ENCODE data around the gene PSD2. TPM values are rescaled to one million over a fixed set of nuclear protein-coding genes. Genes with fewer than 3 reads are reported as not detected.

Gene PSD2
- total RNA-seq, 1 experiment from 2014 or later: 2.0 TPM

DNA sequence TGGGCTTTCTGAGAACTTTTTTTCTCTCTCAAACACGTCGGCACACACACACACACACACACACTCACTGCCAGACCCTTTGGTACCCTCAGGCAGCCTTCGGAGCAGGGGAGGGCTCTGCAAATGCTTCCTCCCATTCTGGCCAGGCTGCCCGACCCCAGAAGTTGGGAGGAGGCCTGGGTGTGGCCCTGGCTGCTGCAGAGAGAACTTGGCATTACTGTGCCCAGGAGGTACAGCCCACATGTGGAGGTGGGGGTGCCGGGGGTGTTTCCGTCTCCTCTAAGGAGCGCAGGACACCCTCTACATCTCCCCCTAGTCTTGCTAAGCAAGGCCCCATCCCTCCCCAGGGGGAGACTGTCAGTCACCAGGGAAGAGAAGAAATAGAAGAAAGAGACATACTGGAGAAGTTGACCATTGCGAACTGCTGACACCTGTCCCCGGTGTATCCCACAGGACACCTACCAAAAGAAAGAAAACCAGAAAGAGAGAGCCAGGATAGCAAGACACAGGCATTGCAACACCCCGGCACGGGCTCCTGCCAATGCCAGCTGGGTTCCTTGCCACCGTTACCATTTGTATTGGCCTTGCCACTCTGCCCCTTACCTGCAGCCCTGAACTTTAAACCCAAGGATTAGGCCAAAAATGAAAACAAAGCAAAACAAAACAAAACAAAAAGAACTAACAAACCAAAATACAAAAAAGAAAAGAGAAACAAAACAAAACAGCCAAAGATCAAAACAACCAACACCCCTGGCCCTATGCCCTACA is 69.3 kb downstream of the PSD2 start:
- DNase-seq (ENCODE audit: low spot score): no peak
- in situ Hi-C loops (cut with HindIII; ENCODE audit: low sequenced_read_pairs): no loop called here

DNA sequence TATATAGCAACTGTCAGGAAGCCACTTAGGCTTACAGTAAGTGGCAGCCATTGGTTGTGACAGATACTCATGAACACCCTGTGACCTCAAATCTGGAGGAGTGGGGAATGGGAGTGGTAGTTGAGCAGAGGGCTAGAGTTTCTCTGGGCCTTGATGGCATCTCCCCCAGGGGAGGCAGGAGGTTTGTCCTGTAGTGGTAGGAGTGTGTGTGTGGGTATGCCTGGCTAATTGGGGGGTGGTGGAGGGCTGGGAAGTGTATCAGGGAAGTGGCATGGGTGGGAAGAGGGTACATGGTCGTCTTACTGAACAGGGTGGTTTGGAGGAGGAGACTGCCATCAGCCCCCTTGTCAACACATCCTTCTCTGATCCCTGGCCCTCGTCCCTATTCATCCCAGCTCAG is 71.5 kb downstream of the PSD2 start:
- no peak for DNase-seq (ENCODE audit: low spot score)
- in situ Hi-C loops (cut with HindIII; ENCODE audit: low sequenced_read_pairs): no loop called here

DNA sequence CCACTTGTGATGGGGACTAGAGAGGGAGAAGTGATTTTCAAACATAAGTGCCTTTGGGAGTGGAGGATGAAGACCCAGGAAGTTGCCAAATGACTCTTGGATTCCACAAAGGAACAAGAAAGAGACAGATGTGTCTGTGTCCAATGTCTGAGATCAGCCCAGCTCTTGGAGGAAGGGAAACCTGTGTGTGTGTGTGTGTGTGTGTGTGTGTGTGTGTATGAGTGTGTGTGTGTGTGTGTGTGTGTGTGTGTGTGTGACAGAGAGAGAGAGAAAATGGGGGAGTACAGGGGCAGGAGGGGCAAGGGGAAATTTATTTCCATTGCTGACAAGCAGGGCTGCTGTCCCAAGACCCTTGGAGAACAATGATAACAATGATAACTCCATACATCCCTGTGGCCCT is 72.0 kb downstream of the PSD2 start:
- in situ Hi-C loops (cut with HindIII; ENCODE audit: low sequenced_read_pairs): no loop called here
- no peak for DNase-seq (ENCODE audit: low spot score)

DNA sequence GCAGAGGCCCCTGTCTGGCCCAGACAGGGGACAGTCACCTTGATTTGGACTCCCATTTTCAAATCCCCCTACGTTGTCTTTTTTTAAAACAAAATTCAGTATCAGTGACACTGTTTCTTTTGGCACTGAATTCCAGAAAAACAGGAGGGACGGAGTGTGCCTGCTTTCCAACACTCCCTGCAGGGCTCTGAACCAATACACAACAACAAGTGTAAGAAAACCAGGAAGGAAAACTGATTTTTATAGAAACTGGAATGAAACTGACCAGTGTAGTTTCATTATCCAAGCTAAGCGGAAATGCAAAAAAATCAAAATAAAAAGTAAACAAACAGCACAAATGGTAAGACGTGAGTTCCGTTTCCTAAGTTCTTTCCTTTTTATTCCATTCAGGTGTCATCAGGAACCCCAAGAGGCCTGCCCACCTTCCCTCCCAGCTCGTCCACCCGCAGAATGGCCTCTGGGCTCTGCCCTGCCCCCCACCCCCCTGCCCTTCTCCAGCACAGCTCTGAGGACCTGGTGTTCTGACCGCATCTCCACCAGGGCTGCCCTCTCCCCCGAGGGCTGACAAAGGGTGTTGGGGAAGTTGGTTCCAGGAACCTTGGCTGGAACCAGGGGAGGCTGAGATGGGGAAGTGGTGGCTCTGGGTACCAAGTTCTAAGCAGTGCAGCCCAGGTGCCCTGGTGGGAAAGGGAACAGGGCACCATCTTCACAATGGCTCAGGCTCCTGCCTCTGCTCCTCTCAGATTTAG is 73.6 kb downstream of the PSD2 start:
- in situ Hi-C loops (cut with HindIII; ENCODE audit: low sequenced_read_pairs): no loop called here
- peak; percentile 53 for DNase-seq (ENCODE audit: low spot score)

DNA sequence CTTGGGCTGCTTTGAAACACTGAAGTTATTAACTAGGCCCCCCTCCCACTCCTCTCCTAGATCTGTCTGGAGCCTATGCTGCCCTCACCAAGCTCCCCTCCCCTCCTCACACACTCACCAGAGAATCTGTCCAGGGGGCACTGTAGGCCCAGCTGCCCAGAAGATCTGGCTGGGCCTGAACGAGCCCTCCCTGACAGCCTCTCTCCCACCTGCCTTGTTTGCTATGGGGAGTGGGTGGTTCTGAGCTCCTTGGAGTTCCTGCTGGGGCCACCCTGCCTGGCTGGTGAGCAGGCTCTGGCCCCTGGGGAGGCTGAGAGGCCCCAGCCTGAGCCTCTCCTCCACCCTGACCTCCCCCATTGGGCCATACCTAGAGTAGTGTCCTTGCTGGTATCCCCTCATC is 75.1 kb downstream of the PSD2 start:
- in situ Hi-C loops (cut with HindIII; ENCODE audit: low sequenced_read_pairs): no loop called here
- no peak for DNase-seq (ENCODE audit: low spot score)

DNA sequence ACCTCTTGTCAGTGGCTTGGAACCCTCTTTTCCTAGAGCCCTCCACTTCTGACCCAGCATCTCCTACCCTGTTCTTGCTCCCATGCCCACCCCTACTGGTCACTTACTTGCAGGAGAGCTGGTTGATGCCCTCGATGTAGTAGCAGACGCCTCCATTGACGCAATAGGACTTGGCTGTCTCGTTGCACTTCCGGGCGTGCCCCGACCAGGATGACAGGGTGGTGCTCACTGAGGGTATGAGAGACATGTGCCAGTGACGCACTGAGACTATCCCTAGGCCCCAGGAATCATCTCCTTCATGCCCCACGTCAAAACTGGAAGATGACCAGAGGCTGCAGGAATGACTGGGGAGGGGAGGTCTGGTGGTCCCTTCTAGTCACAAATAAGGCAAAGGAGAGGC is 76.0 kb downstream of the PSD2 start:
- DNase-seq (ENCODE audit: low spot score): no peak
- in situ Hi-C loops (cut with HindIII; ENCODE audit: low sequenced_read_pairs): no loop called here

DNA sequence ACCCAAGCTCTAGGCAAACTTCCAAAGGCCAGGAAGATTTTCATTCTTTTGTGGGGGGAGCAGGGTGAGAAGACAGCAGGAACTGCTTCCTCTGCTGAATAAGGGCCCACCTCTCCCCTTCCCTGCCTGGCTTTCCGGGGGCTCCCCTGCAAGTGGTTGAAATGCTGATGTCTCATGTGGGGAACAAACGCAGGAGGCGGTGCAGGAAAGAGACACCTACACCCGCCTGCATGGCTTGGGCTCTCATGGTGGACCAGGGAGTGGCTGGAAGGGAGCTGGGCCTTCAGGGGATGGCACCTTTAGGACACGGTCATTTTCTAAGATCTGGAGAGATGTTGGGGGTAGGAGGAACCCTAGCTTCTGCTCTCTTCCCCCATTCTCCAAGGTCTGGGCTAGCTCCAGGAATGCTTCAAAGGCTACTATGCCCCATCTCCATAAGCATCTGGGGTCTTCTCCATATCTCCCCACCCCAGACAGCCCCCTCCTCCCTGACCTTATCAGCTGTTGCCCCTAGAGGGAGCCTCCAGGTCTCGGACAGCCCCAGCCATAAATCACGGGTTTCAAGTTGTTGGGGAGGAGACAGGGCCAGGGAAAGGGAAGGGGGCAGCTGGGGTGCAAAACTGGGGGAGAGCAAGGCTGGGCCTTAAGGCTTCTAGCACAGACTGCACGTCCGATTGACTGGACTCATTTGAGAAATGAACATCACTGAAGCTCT is 76.6 kb downstream of the PSD2 start:
- DNase-seq (ENCODE audit: low spot score): no peak
- in situ Hi-C loops (cut with HindIII; ENCODE audit: low sequenced_read_pairs): no loop called here

DNA sequence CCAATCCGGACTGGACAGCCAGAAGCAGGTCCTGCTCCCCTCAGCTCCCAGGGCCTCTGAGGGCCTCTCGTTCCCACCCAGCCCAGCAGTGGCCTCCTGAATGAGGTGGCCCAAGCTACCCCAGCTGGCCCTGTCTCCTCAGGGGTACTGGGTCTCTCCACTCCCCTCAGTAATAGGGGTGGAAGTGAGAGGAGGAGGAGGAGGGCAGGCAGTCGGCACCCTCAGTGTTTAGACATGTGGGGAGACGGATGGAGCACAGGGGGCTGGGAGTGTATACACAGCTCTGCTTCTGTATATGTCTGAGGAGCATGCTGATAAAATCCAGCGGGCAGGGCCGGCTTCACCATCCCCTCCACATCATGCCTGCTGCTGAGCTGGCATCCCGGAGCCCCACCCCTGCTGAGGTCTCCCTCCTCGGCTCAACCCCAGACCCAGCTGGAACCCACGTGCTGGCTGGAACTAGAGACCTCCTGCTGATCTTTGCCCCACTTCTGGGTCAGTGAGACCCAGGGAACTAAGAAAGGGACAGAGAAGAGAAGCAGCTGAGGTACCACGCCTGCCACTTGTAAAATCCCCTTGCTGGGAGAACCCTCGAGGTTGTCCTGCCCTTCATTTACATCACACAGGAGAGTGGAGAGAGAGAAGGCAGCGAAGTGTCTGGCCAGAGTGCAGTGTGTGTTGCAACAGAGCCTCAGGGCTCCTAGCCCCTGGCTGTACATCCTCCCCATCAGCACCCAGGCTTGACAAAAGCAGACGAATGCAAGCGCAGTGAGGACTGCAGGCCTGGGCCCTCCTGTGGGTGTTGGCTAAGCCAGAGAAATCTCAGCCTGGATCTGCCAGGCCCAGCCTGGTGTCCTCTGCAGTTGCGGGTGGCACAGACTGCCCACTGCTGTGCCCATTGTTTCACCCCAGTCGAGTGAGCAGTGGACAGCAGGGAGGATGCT is 77.5 kb downstream of the PSD2 start:
- DNase-seq (ENCODE audit: low spot score): no peak
- in situ Hi-C loops (cut with HindIII; ENCODE audit: low sequenced_read_pairs): no loop called here

DNA sequence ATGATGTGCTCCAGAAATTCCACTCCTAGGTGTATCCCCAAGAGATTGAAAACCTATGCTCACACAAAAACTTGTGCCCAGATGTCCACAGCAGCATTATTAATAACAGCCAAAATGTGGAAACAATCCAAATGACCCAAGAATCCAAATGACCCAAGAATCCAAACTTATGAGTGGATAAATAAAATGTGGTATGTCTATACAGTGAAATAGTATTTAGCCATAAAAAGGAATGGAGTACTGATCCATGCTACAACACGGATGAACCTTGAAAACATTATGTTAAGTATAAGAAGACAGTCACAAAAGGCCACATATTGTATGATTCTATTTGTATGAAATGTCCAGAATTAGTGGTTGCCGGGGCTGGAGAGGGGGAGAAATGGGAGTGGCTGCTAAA is 80.3 kb downstream of the PSD2 start:
- in situ Hi-C loops (cut with HindIII; ENCODE audit: low sequenced_read_pairs): no loop called here
- no peak for DNase-seq (ENCODE audit: low spot score)

DNA sequence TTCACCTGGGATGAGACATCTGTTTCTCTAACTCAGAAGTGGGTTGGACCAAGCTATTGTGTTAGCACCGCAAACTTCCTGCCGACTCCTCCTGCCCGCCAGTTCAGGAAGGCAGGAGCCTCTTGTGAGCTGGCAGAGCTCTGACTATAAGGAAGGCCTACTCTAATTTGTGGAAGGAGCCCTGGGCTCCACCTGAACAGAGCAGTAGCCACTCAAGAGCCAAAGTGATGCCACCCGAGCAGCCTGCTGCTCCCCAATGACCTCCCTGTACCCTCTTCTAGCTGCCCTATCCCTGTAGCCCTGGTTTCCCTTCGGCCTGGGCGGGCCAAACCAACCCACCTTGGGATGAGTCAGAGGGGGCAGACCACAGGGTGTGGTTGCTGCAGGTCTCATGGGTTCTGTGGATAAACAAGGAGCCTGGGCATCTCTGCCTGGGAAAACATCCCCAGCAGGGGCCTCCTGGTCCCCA is 81.6 kb downstream of the PSD2 start:
- DNase-seq (ENCODE audit: low spot score): no peak
- in situ Hi-C loops (cut with HindIII; ENCODE audit: low sequenced_read_pairs): no loop called here

DNA sequence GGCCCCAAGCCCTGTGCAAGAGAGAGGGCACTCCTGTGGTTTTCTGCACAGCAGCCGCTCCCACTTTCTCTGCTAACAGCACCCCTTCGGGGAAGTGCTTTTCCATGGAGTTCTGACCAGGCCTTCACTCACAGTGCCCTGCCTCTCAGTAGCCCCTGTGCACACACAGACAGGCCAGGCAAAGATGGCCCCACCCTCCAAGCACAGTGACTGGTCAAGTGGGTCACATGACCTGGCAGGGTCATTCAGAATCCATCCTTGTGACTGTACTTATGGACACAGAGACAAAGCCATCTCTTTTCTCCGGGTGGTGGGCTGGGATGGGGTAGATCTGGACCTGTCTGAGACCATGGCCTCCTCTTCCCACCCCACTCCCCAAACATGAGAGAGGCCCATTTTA is 82.5 kb downstream of the PSD2 start:
- no peak for DNase-seq (ENCODE audit: low spot score)
- in situ Hi-C loops (cut with HindIII; ENCODE audit: low sequenced_read_pairs): no loop called here

DNA sequence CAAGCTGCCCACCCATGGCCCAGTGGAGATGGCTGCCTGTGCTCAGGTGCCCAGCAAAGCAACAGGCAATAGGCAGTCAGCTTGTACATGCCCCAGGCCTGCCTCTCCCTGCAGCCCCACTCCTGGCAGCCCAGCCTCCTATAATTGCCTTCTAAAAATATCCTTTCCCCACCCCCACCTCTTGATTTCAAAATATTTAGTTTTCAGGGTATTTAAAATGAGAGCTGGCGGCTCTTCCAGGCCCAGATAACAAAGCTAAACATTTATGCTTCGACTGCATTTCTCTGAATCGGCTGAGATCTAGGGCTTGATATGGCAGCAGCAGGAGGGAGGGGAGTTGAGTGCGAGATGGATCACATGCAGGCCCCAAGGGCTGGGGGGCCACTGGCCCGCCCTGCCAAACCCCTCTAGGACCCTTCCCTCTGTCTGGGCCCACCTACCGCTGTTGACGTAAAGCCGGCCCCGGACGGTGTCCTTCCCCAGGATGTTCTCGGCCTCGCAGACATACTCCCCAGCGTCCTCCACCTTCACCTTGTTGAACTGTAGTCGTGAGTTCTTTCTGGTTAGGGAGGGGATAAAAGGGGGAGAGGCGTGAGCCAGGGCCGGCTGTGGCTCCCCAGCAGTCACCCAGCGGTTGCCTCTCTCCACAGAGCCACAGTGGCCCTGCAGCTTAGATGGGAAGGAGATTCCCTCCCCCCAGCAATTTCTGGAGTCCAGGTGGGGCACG is 85.0 kb downstream of the PSD2 start:
- DNase-seq (ENCODE audit: low spot score): no peak
- in situ Hi-C loops (cut with HindIII; ENCODE audit: low sequenced_read_pairs): no loop called here

DNA sequence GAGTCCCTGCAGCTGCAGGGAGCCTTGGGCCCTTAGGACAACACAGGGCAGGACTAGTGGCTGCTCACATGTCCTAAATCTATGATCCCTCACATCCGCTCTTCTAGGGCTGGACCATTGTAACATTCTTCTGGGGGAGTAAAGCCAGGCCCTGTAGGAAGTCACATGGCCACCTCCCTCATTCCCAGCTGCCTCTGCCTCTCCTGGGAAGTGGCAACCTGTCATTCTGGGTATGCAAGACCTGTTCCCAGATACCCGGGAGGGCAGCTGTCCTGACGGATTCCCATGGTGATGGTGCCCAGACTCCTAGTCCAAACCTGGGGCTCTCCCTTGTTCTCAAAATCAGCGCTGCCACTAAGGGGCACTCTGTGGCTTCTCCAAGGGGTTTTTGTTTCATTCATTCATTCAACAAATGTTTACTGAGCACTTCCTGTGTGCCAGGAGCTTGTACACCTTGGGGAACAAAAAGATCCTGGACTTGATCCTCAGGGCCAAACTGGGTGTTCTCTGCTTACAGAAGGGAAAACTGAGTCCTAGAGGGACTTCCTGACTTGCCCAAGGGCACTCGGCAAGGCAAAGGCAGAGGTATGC is 85.6 kb downstream of the PSD2 start:
- in situ Hi-C loops (cut with HindIII; ENCODE audit: low sequenced_read_pairs): no loop called here
- DNase-seq (ENCODE audit: low spot score): peak; percentile 38

DNA sequence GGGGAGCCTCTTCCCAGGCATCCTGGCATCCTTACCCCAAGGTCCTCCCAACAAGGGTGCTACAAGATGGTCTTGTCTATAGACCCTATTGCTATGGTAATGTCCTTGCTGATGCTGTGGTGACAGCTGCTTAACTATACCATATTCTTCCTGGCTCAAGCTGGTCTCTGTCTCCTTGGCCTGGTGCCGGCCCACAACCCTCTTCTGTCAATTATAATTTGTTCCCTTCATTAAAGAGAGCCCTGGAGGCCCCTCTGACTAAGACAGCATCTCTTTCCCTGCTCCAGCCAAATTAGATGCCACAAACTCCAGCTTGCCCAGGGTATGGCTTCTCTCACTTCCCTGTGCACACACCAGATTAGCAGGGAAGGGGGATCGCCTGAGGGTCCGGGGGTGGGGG is 86.7 kb downstream of the PSD2 start:
- DNase-seq (ENCODE audit: low spot score): no peak
- in situ Hi-C loops (cut with HindIII; ENCODE audit: low sequenced_read_pairs): no loop called here

DNA sequence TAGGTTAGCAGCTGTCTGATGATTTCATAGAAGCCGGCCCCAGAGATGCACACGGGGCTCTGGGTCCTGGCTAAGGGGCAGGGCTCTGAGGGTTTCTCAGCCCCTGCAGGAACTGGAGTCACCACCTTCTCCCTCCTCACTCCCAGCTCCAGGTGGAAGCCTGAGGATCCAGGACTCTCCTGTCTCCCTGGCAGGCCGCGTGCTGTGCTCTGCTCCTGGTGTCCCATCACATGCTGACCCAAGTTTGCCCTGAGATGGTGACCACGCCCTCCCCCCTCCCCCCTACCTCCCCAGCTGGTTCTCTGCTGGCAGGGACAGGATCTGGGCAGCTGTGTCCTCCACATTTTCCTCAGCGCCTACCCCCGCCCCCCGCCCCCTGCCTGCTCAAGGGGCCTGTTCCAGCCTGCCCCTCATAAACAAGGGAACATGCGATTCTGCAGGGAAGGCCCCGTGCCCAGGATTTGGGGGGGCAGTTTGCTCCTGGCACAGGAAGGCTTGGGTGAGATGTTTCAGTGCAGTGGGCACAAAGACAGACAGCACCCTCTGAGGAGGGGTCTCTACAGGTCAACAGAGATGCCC is 87.4 kb downstream of the PSD2 start:
- in situ Hi-C loops (cut with HindIII; ENCODE audit: low sequenced_read_pairs): no loop called here

DNA sequence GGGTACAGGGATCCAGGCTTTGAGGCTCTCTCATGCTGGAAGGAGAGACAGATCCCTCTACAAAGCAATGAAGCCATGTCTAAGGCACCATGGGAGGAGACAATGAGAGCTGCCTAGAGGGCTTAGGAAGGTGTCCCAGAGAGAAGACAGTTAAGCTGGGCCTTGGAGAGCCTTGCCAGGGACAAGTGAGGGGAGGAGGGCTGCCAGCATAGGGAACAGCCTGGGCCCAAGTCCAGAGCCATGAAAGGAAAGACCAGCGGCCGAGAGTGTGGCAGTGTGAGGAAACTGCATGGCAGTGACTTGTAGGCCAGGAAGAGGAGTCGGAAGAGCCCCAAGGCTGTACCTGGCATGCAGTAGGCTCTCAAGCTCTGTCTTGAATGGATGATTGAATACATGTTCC is 88.5 kb downstream of the PSD2 start:
- peak; percentile 53 for DNase-seq (ENCODE audit: low spot score)
- in situ Hi-C loops (cut with HindIII; ENCODE audit: low sequenced_read_pairs): no loop called here

More for the DNA sequence above, 87.4 kb downstream of the PSD2 start:
- DNase-seq (ENCODE audit: low spot score): no peak

DNA sequence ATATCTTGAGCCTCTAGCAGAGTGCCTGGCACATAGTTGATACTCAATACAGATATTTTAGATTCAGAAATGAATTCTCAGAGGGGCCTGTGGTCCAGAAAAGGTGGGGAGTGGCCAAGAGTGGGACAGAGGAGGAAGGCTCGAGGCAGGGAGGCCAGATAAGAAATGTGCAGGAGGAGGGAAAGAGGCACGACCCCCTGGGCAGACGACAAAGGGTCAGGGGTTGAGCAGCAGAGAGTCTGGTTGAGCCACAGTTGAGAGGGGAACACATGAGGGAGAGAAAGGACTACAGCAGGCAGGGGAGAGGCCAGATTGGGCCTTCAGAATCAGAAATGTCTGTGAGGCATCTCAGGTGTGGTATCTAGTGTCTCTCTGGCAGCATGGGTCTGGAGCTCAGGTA is 89.1 kb downstream of the PSD2 start:
- in situ Hi-C loops (cut with HindIII; ENCODE audit: low sequenced_read_pairs): no loop called here
- no peak for DNase-seq (ENCODE audit: low spot score)

All from G401 (cell line).